Middle frontal gyrus (tissue), 1 donor: ENCODE data around the gene RFXAP.
A peak's percentile ranks its signal among the peaks of the same experiment; 100 is the strongest.
"Not testable (repeated sequence)": the region's sequence is repeated elsewhere in the genome, so short reads cannot be mapped to it uniquely, and the experiment has no call there.

Source experiments
- DNase-seq: peaks from one replicate; pipeline ENCODE4 v3.0.0-alpha.2; 2015; ENCODE audit warnings: low spot score; ENCODE audit errors: extremely low spot score

Gene RFXAP, protein sequence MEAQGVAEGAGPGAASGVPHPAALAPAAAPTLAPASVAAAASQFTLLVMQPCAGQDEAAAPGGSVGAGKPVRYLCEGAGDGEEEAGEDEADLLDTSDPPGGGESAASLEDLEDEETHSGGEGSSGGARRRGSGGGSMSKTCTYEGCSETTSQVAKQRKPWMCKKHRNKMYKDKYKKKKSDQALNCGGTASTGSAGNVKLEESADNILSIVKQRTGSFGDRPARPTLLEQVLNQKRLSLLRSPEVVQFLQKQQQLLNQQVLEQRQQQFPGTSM

DNA sequence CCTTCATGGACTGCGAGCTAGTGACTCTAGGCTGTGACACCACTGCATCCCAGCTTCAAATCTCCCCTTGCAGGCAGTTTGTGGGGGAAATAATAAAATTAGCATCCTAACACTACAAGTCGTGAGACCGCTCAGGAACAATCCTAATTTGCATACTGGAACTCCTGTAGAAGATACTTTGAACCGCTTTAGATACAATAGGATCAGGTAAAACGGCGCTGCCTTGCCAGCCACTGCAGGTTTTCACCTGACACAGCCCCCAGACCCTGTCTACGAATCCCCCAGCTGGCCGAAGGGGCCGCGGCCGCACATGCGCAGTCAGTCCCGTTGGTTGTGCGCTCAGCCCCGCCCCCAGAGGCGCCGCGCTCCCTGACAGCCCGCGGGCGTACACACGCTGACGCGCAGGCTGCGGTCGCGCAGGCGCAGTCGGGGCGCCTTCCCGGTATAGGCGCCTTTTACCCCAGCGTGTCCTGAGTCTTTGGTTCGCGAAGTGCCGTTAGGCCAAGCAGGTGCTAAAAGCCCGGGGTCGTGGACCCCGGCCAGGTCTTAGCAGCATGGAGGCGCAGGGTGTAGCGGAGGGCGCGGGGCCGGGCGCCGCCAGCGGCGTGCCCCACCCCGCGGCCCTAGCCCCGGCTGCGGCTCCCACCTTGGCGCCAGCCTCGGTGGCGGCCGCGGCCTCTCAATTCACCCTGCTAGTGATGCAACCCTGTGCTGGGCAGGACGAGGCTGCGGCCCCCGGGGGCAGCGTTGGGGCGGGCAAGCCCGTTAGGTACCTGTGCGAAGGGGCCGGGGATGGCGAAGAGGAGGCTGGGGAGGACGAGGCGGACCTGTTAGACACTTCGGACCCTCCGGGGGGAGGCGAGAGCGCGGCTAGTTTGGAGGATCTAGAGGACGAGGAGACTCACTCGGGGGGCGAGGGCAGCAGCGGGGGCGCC lies at the start of gene RFXAP:
TSS of gene RFXAP (plus strand) at position 419 of the 935 bp plus-strand sequence. CDS start at position 555, 136 bp downstream.
- peak; percentile 79 for DNase-seq

DNA sequence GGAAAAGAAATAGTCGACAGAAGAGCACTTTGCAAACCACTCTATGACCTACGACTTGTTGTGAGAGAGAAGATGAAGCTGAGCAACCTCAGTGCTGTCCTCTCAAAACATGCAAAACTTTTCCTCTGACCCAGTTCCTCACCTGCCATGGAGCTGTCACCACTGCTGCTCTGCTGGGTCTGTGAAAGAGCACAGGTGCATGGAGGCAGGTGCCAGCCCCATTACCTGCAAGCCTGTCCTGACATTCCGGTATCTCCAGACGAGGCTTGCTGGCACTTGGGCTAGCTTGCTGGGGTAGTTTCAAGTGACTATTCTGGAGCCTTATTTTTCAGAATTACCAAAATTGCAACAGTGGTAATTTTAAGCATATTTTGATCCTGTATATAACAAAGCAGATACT lies 49.5 kb upstream of the RFXAP start:
- DNase-seq, result no peak

DNA sequence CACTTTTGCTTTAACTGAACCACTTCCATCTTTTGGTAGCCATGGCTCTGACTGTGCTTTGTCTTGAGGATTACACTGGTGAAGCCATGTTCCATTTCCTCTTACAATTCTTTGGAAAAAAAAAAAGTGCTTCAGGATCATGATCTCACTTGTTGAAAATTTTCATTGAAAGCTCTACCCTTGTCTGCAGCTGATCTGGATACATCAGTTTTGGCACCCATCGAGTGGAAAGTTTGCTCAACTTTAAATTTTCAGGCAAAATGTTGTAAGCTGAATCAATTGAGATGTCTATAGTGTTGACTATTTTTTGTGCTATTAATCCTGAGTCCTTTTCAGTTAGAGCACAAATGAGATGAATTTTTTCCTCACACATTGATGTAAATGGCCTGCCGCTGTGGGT lies 48.3 kb upstream of the RFXAP start:
- DNase-seq, result no peak

DNA sequence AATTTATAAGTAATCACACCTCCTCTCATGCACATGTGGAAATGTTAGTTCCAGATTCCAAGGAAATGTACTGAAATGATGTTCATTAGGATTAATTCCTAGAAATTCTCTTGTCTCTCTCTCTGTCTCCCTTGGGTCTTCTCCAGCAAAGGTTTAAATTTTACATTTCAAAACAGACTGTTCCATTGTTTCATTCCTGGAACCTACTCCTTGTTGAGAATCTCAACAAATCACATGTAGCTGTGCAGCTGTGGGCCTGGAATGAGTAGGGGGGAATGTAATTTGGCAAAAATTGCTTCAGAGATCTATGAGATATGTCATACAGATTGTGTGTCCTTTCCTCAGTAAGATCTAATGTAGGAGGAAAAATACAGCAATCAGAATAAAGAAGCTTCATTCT lies 46.2 kb upstream of the RFXAP start:
- DNase-seq, result no peak

DNA sequence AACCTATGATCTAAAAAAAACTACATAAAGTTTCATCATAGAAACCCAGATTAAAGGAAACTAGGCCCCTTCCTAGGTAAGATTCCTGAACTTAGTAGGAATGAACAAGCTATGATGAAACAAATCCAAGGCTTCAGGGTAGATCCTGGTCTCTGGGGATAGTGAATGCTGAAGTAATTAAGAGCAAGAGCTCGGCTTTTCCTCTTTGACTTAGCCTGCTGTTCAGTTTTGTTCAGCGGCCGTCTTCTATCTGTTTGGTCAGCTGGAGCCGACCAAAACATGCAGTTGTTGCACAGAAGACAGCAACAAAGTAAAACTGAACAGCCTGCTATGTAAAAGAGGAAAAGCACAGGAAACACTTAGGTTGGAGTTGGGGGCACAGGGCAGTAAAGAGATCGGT lies 44.1 kb upstream of the RFXAP start:
- no peak for DNase-seq

DNA sequence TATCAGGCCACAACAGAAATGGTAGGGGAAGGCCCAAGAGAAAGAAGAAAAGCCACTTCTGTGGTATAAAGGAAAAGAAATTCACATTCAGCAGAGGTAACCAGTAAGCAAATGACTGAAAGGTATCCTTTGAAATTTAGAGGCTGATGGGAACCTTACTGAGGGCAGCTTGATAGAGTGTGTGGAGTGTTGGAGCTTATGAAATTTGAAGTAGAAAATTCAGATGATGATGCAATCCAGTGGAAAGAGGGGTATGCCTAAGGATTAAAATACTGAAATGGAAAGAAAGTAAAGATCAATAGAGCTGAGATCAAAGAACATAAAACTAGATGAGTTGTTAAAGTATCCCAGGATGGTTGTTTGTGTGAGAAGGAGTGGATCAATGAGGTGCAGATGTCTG lies 42.8 kb upstream of the RFXAP start:
- DNase-seq, result no peak

DNA sequence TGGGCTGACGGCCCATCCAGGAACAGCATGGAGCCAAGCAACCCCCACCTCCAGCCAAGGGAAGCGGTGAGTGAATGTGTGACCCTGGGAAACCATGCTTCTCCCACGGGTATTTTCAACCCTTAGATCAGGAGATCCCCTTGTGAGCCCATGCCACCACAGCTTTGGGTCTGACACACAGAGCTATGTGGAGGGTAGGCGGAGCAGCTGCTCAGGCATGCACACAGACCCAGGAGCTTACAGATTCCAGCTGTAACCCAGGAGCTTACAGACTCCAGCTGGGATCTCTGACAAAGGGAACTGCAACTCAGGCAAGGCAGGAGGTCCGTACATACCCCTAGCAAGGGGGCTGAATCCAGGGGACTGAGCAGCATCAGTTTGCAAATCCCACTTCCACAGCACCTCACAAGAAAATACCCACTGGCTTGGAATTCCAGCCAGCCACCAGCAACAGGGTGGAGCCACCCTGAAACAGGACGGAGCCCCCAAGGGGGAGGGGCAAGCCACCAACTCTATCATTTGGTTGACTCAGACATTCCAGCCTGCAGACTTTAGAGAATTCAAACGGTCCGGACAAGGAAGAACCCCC lies 40.8 kb upstream of the RFXAP start:
- no peak for DNase-seq

DNA sequence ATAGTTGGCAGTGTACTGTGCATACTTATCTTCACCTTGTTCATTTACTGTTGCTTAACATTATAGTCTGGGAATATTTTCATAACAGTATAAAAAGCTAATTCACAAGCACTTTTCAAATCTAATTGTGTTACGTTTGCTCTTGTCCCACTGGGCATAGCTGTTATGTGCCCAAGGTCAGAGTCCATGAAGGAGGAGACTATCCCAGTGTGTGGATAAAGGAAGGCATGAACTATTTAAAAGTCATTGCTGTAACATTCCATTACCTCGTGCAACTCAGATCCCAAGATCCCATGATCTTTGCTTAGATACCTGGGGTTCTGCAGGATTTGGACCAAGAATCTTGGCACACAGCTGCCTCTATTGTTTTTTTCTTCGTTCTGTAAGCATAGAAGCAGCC lies 35.1 kb upstream of the RFXAP start:
- DNase-seq, result no peak

DNA sequence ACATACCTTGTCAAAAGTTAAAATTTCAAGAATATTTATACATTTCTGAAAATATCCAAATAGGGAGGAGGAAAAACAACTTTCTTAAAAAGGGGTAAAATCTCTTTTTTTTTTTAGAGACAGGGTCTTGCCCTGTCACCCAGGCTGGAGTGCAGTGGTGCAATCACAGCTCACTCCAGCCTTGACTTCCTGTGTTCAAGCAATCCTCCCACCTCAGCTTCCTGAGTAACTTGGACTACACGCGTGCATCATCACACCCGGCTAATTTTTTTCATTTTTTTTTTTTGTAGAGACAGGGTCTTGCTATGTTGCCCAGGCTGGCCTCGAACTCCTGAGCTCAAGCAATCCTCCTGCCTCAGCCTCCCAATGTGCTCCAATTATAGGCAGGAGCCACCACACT lies 32.8 kb upstream of the RFXAP start:
- DNase-seq, result not testable (repeated sequence)

DNA sequence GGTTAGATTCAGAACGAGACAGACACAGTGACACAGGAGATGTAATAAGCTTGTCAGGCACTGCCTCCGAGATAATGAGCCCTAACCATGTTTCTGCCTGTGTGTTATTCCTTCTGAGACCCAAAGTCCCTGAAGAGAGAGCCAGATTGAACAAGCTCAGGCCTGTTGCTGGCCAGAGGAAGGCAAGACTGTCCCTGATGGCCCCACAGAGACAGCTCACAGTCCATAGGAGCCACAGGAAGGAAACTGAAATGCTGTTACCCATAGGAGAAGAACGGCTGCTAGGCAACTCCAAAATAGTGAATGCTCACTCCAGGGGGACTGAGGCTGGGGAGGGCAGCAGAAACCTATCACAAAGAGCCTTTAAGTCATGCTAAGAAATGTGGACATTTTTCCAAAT lies 31.8 kb upstream of the RFXAP start:
- DNase-seq, result no peak

DNA sequence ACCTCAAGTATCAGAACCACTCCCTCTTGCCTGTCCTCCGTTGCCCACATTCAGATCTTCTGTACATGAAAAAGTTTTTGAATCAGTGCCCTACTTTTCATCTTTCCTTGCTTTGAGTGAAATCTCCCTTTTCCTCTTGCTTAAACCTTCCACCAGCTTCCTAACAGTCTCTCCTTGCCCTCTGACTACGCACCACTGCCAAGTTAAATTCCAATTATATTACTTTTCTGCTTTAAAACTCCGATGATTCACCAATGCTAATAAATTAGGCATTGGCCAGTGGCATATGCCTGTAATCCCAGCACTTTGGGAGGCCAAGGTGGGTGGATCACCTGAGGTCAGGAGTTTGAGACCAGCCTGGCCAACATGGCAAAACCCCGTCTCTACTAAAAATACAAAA lies 30.7 kb upstream of the RFXAP start:
- DNase-seq, result no peak

DNA sequence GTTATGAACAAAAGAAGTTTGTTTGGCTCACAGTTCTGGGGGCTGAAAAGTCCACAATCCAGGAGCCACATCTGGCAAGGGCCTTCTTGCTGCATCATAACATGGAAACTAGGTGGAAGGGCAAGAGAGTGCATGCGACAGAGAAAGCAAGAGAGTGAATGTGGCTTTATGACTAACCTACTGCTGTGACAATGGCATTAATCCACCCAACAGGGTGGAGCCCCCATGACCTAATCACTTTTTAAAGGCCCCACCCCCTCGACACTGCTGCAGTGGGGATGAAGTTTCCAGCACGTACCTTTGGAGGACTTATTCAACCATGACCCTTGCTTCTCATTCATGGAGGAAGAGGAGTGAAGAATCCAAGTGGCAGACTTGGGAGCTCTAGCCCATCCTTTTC lies 30.0 kb upstream of the RFXAP start:
- no peak for DNase-seq

DNA sequence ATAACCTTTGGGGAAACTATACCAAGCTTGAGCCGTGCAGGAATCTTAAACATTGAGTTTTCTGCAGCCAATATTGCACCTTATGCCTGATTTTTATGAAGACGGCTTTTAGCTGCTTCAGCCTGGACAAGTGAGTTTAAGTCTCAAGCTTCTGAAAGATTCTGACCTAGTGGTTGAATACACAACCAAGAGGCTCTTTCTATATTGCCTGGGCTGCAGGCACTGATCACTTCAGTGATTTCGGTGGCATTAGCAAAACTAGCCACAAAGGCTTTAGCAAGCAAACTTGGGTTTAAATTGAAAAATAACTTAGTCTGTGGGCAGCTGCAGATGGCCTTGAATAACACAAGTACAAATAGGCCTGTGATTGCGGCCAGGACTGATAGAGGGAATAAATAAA lies 29.3 kb upstream of the RFXAP start:
- DNase-seq, result no peak

DNA sequence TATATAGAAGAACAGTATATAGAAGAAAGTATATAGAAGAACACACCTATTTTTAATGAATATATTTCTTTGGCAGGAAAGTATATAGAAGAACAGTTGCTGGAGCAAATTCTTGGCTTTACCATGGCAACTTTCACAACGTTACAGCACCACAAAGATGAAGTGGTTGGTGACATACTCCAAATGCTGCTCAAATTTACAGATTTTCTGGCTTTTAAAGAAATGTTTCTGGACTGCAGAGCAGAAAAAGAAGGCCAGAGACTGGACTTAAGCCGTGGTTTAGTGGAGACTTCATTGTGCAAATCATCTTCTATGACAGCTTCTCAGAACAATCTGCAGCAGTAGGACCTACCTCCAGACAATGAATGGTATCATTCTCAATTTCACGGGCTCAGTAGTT lies 24.3 kb upstream of the RFXAP start:
- DNase-seq, result no peak

DNA sequence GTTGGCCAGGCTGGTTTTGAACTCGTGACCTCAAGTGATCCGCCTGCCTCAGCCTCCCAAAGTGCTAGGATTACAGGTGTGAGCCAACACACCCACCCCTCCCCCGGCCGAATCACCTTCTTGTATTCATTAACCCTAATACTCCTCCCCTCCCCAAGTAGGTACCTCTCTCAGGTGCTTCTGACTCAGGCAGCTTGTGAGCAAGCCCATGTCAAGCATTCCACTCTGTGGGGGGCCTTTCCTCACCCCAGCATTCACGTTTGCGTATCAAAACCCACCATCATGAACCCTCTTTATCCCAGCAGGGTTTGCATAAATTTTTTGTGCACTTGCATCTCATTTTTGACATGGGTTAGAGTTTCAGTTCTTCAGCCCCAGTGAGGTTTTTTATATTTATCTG lies 23.6 kb upstream of the RFXAP start:
- no peak for DNase-seq

DNA sequence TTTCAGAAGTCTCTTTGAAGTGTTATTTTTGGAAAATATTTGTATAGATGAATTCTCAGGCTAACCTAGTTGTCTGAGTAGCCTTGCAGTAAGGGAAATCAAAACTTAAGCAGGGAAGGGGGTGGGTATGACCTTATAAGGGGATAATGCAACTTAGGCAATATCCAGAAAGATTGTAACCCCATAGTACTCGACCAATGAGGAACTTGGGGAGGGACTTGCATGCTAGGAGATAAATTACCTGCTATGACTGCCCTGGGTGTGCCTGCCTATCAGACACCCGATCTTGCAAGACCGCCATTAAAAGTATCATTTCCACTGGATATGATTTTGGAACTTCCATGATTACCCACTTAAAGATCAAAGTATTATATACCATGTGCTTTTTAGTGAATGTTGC lies 23.0 kb upstream of the RFXAP start:
- no peak for DNase-seq

DNA sequence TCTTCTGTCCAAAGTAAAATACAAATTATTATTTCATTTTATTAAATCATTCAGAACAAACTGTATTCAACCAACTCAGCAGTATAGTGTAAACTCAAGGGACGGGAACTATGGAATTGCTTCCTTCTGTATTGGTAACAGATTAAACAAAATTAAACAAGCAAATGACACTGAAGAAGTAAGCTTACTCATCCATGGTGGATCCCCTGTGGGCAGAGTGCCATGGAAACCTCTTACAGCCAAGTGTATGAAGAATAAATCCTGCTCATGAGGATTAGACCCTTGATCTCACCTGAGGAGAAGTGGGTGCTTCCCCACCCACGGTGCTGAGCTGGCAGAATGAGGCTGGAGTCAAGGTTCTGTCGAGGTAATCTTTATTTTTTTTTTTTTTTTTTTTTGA lies 18.0 kb upstream of the RFXAP start:
- no peak for DNase-seq

DNA sequence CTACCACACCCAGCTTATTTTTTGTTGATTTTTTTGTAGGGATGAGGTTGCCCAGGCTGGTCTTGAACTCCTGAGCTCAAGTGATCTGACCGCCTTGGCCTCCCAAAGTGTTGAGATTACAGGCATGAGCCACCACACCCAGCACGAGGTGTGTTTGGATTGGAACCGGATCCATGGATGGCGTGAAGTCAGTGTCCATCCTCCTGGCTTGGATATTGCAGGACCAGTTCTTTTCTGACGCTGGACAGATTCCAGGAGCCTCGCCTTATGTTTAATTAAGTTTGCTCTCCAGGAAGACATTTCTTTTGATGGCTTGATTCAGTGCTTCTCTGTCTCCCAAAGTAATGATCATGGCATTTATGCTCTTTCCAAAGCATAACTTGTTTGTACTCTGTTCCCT lies 14.4 kb upstream of the RFXAP start:
- DNase-seq, result no peak

DNA sequence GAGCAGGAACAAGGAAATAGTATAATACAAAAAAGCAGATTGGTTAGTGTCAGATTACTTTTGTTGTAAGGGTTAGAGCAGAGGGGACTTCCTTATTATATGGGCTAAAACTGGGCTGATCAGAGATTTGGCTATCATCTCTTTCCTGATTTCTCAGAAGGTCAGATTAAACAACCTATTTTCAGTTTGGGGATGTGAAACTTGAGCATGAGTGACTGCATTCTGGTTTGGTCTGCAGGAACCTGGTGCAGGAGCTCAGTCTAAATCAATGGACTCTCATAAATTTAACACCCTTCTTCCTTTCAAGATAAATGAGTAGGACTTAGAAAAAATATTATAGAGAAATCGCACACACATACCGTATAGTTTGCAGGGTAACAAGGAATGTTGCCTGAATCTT lies 12.9 kb upstream of the RFXAP start:
- no peak for DNase-seq

DNA sequence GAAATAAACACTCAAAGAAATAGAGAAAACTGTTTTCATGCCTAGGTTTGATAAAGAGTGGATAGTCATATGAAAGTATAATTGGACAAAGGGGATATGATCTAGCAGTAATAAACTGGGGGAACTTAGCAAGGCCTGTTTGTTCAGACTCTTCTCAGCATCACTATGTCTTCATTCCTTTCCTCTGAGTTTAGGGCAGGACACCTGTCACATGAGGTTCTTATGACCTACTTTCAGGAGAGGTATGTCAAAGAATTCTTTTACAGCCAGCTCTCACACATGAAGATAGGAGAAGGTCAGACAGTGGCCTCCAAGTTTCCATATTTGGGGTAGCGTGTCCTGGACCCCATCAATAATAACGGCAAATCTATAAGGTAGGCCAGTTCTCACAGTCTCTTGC lies 11.4 kb upstream of the RFXAP start:
- no peak for DNase-seq

DNA sequence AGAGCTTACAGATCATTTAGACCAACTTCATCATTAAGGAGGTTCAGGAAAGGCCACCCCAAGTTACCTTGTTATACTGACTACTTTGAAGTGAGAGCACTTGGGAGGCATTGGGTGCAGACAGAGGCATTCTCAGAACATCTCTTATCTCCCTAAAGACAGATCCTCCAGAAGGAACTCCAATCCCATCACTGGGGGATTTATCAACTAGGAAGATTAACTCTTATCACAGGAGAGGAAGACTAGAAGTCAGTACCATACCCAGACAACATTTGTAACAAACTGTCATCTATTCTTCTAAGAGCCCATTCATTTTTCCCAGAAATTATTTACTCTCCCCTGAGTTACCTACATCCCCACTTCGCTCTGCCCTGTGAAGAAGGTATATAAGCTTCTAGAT lies 5.8 kb upstream of the RFXAP start:
- DNase-seq, result no peak

DNA sequence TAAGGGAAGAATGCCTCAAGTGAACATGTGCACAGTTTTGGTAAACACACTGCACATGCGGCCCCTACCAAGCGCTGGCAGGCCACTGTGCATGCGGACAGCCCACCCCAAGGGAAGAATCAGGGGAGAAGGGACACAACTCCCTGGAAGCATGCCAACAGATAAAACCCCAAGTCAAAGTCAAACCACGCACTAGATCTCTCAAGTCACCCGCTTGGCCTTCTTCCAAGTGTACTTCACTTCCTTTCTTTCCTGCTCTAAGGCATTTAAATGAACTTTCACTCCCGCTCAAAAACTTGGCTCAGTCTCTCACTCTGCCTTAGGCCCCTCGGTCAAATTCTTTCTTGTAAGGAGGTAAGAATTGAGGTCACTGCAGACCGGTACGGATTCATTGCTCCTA lies 4.6 kb upstream of the RFXAP start:
- no peak for DNase-seq
